Skeletal muscle tissue (tissue), 4 donors: Measurements from ENCODE around the gene CEP85L. TPM values are rescaled to one million over a fixed set of nuclear protein-coding genes. Genes with fewer than 3 reads are reported as not detected.

Experiments used
- H3K27ac ChIP-seq: one replicate; pipeline ENCODE4 v1.7.0; 2013; ENCODE audit warnings: mild to moderate bottlenecking, low read depth, low read length, inconsistent platforms
- H3K27me3 ChIP-seq, 3 donors: one replicate each; pipeline ENCODE4 v1.7.0; 2013; ENCODE audit warnings: low read length in 3 of 3; ENCODE audit not compliant: control insufficient read depth in 3 of 3, insufficient read depth in 3 of 3
- H3K36me3 ChIP-seq, 3 donors: one replicate each; pipeline ENCODE4 v1.7.0; 2013; ENCODE audit warnings: low read length in 3 of 3; ENCODE audit not compliant: control insufficient read depth in 3 of 3, insufficient read depth in 3 of 3
- H3K4me1 ChIP-seq, 3 donors: one replicate each; pipeline ENCODE4 v1.7.0; 2013; ENCODE audit warnings: low read length in 3 of 3, mild to moderate bottlenecking in 3 of 3; ENCODE audit not compliant: control insufficient read depth in 3 of 3, insufficient read depth in 3 of 3
- H3K4me3 ChIP-seq, 3 donors: one replicate each; pipeline ENCODE4 v1.7.0; 2013; ENCODE audit warnings: low read length in 3 of 3
- H3K9ac ChIP-seq, 3 donors: one replicate each; pipeline ENCODE4 v1.7.0; 2013; ENCODE audit warnings: low read length in 3 of 3, mild to moderate bottlenecking in 3 of 3, moderate library complexity in 2 of 3, low read depth in 1 of 3
- H3K9me3 ChIP-seq, 3 donors: one replicate each; pipeline ENCODE4 v1.7.0; 2013; ENCODE audit warnings: low read length in 3 of 3; ENCODE audit not compliant: control insufficient read depth in 3 of 3
- total RNA-seq: library from RNA; depleted of rRNA; stranded (reverse); fragments of >200 nt; gene quantifications from one replicate; pipeline ENCODE4 v1.2.3, GENCODE V29; 2014
- donor health status: Osteomylitis.

The CEP85L gene
- total RNA-seq, 1 donor from 2014 or later, result 42.3 TPM

DNA sequence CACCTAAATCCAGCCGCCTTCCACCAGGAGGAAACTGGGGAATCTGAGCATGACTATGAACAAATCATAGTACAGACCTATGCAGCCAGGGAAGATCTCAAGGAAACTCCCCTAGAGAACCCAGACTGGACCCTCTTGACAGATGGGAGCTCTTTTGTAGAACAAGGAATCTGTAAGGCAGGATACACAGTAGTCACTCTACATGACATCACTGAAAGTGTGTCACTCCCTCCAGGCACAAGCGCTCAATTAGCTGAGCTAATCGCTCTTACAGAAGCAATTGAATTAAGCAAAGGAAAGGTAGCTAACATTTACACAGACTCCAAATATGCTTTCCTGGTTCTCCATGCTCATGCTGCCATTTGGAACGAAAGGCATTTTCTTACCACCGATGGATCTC lies 66.5 kb downstream of the CEP85L start:
- no peak overlapping the region for H3K27ac ChIP-seq
- peaks cover 32 to 60% (median 49%) of the 10 kb centered on the region in 3 donors for H3K4me1 ChIP-seq

DNA sequence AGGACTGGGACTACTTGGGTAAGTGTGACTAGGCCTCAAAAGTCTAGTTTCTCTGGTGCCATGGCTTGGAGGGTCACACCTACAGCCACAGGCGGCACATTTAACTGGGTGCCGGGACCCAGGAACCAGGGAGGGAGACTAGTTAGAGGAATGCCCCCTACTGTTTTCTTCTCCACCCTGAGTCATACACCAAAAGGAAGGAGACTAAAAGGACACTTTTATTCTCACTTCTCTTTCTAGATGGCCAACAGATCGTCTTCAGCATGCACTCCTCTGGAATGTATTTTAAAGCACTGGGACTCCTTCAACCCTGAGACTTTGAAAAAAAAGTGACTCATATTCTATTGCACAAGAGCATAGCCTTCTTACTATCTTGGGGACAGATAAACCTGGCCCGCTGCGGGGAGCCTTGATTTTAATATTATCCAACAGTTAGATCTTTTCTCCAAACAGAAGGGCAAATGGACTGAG lies 69.9 kb downstream of the CEP85L start:
- H3K27ac ChIP-seq, result peak overlapping the region; percentile 59
- H3K4me3 ChIP-seq, result peak overlapping the region in 1 of 3 donors; percentile 16

More for the DNA sequence above, 66.5 kb downstream of the CEP85L start:
- Histone ChIP-seq H3K4me3 (no peak overlapping the region), H3K36me3 (no peaks in the 10 kb centered on the region), H3K9me3 (no peaks in the 10 kb centered on the region), H3K27me3 (no peaks in the 10 kb centered on the region), H3K9ac (no peak overlapping the region)

DNA sequence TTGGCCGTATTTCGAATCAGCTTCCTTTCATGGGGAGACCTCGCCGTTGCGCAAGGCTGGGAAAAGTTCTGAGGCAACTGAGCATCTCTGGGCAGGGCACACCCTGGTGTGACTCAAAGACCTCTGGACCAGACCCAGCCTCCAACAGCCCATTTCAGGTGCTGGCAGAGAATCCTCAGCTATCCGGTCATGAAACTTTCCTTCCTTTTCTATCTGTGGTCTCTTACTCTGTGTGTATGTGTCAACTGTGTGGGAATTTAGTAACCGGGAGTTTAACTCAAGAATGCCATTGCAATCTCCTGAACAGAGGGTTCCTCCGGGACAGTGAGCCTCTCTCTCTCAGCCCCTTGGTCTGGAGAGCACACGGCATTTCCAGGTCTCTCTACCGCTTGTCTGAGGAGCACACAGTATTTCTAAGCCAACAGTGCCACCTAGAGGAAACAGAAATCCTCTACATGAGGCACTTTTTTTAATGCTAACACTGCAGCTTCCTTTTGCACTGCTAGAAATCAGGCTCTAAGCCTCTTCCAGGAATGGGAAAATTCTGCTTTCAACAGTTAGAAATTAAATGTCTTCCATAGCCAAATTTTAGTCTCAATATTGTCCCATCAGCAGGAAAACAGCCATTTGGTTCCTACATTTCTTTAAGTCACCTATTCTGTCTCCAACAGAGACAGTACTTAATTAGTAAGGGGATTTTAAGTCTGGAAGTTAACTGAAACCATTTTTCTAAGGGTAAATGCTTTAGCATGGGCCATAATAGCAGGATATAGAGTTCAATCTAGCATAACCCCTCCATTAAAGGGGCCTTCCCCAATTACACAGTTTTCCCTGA lies 70.6 kb downstream of the CEP85L start:
- Histone ChIP-seq H3K4me3 (peak overlapping the region in 2 of 3 donors; percentile 13 to 44), H3K27me3 (no peaks in the 10 kb centered on the region), H3K9me3 (peaks cover 0 to 4% (median 2%) of the 10 kb centered on the region in 3 donors), H3K9ac (peak overlapping the region; percentile 4 to 52 (median 35)), H3K4me1 (peaks cover 22 to 43% (median 26%) of the 10 kb centered on the region in 3 donors), H3K36me3 (peaks cover 0 to 3% (median 0%) of the 10 kb centered on the region in 3 donors), H3K27ac (peak overlapping the region; percentile 59)

More for the DNA sequence above, 69.9 kb downstream of the CEP85L start:
- H3K27me3 ChIP-seq, result no peaks in the 10 kb centered on the region
- peaks cover 0 to 4% (median 2%) of the 10 kb centered on the region in 3 donors for H3K9me3 ChIP-seq
- peak overlapping the region in 2 of 3 donors; percentile 26 to 45 for H3K9ac ChIP-seq
- H3K36me3 ChIP-seq, result no peaks in the 10 kb centered on the region
- H3K4me1 ChIP-seq, result peaks cover 22 to 43% (median 27%) of the 10 kb centered on the region in 3 donors

- H3K9me3 ChIP-seq, result peaks cover 3 to 5% (median 4%) of the 10 kb centered on the region in 3 donors
- peaks cover 22 to 37% (median 23%) of the 10 kb centered on the region in 3 donors for H3K4me1 ChIP-seq
- no peak overlapping the region for H3K9ac ChIP-seq
- peaks cover under 1 to 5% (median 1%) of the 10 kb centered on the region in 3 donors for H3K36me3 ChIP-seq
- H3K4me3 ChIP-seq, result no peak overlapping the region
- no peak overlapping the region for H3K27ac ChIP-seq
- H3K27me3 ChIP-seq, result no peaks in the 10 kb centered on the region
These were observed 71.6 kb downstream of the CEP85L start for GRCh38 chr6:118579786-118580185.

DNA sequence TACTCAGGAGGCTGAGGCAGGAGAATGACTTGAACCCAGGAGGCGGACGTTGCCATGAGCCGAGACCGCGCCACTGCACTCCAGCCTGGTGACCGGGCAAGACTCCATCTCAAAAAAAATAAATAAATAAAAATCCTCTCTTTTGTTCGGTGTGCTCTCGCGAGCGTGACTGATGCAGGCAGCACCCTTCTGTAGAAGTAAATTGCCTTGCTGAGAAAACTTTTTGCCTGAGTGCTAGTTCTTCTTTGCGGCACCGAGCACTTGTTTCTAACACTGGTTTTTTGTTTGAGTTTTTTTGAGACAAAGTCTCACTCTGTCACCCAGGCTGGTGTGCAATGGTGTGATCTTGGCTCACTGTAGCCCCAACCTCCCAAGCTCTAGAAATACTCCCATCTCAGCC lies 72.8 kb downstream of the CEP85L start:
- H3K4me1 ChIP-seq, result peaks cover 17 to 29% (median 22%) of the 10 kb centered on the region in 3 donors
- H3K27ac ChIP-seq, result no peak overlapping the region
- H3K9ac ChIP-seq, result no peak overlapping the region
- H3K36me3 ChIP-seq, result peaks cover 8 to 15% (median 12%) of the 10 kb centered on the region in 3 donors
- H3K4me3 ChIP-seq, result no peak overlapping the region
- peaks cover 13 to 15% (median 14%) of the 10 kb centered on the region in 3 donors for H3K9me3 ChIP-seq
- no peaks in the 10 kb centered on the region for H3K27me3 ChIP-seq

DNA sequence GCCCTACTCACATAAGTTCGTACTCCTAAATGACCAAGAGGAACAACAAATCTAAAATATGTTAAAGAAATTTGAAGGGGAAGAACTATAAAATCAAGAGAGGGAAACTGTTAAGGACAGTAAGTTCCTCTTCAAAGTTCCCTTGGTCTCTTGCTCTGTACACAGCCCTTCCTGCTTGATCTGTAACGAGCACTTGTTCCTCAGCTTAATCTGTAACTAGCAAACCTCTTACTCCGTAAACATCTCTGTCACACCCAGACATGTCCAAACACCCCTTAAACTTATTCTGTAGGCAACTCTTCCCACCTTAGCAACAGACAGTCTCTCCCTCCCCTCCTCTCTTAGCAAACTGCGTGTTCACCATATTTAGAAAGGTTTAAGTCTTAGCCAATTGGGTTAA lies 73.4 kb downstream of the CEP85L start:
- no peak overlapping the region for H3K27ac ChIP-seq
- H3K4me1 ChIP-seq, result peaks cover 17 to 28% (median 20%) of the 10 kb centered on the region in 3 donors
- H3K9ac ChIP-seq, result no peak overlapping the region
- H3K9me3 ChIP-seq, result peaks cover 13 to 15% (median 14%) of the 10 kb centered on the region in 3 donors
- H3K36me3 ChIP-seq, result peaks cover 8 to 15% (median 12%) of the 10 kb centered on the region in 3 donors
- H3K4me3 ChIP-seq, result no peak overlapping the region
- no peaks in the 10 kb centered on the region for H3K27me3 ChIP-seq

GRCh38 chr6:118574051-118574865 lies 77.1 kb downstream of the CEP85L start:
- H3K4me3 ChIP-seq, result no peak overlapping the region
- H3K9me3 ChIP-seq, result peaks cover 13 to 15% (median 14%) of the 10 kb centered on the region in 3 donors

GRCh38 chr6:118571121-118571520 lies 80.3 kb downstream of the CEP85L start:
- Histone ChIP-seq H3K36me3 (peaks cover 8 to 13% (median 12%) of the 10 kb centered on the region in 3 donors), H3K4me3 (no peak overlapping the region), H3K9me3 (peaks cover 11 to 13% (median 12%) of the 10 kb centered on the region in 3 donors), H3K27ac (no peak overlapping the region), H3K4me1 (peaks cover 8 to 17% (median 12%) of the 10 kb centered on the region in 3 donors), H3K9ac (no peak overlapping the region), H3K27me3 (no peaks in the 10 kb centered on the region)

More at GRCh38 chr6:118574051-118574865, 77.1 kb downstream of the CEP85L start:
- H3K27me3 ChIP-seq, result no peaks in the 10 kb centered on the region
- H3K4me1 ChIP-seq, result peaks cover 0 to 9% (median 2%) of the 10 kb centered on the region in 3 donors
- H3K9ac ChIP-seq, result no peak overlapping the region
- no peak overlapping the region for H3K27ac ChIP-seq
- H3K36me3 ChIP-seq, result peaks cover 8 to 15% (median 12%) of the 10 kb centered on the region in 3 donors

- Histone ChIP-seq H3K4me1 (peaks cover 8 to 17% (median 12%) of the 10 kb centered on the region in 3 donors), H3K9ac (no peak overlapping the region), H3K27me3 (no peaks in the 10 kb centered on the region), H3K4me3 (no peak overlapping the region), H3K36me3 (peaks cover 4 to 13% (median 8%) of the 10 kb centered on the region in 3 donors), H3K9me3 (peaks cover 7% of the 10 kb centered on the region in 3 donors), H3K27ac (no peak overlapping the region)
These were observed 81.9 kb downstream of the CEP85L start for GRCh38 chr6:118569498-118569897.
